Stimulated activated CD4-positive, alpha-beta T cell treated with anti-CD3 and anti-CD28 coated beads, Interleukin-15, amount 100 ng/mL, for 48 hours (primary cell): ENCODE measurements around the gene ZDHHC20.
A peak's percentile ranks its signal among the peaks of the same experiment; 100 is the strongest.

Experiments used
- DNase-seq, 2 donors: peaks; one replicate each; pipeline ENCODE4 v3.0.0-alpha.2; 2020; ENCODE audit warnings: low read depth in 2 of 2

Gene ZDHHC20, protein sequence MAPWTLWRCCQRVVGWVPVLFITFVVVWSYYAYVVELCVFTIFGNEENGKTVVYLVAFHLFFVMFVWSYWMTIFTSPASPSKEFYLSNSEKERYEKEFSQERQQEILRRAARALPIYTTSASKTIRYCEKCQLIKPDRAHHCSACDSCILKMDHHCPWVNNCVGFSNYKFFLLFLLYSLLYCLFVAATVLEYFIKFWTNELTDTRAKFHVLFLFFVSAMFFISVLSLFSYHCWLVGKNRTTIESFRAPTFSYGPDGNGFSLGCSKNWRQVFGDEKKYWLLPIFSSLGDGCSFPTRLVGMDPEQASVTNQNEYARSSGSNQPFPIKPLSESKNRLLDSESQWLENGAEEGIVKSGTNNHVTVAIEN

GRCh38 chr13:21458813-21459701 is at the start of gene ZDHHC20:
Gene ZDHHC20 (minus strand): TSS chr13:21459303. CDS start chr13:21459171, 132 bp downstream.
- DNase-seq: peak; percentile 72 to 87

- DNase-seq: no peak
These were observed 45.3 kb upstream of the ZDHHC20 start for GRCh38 chr13:21504379-21504778.

- DNase-seq: no peak
These were observed 42.6 kb upstream of the ZDHHC20 start for GRCh38 chr13:21501686-21502085.

GRCh38 chr13:21486322-21486721 is 27.2 kb upstream of the ZDHHC20 start:
- no peak for DNase-seq

DNA sequence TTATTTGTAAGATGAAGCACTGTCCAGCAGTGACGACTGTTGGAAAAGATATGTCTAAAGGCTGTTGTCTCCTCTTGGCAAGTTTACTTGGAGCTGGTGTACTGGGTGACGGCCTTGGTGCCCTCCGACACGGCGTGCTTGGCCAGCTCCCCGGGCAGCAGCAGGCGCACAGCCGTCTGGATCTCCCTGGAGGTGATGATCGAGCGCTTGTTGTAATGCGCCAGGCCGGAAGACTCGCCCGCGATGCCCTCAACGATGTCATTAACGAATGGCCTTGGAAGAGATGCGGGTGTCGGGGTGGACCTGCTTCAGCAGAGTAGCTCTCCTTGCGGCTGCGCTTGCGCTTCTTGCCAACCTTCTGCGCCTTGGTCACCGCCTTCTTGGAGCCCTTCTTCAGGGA is 24.6 kb upstream of the ZDHHC20 start:
- DNase-seq: no peak

DNA sequence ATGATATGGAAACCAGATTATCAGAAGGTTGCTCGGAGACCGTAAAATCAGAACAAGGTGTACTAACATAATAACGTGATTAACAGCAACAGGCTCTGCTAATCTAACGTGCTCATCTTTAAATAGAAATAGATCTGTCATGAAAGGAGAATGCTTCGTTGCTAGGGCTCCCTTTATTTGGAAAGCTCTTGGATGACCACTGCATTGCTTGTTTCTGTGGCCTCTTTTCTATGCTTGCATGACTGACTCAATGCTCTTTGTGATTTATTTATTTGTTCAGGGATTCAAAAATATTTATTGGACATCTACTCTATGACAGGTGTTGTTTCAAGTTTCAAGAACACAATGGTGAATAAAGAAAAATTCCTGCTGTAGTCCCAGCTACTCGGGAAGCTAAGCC is 22.3 kb upstream of the ZDHHC20 start:
- no peak for DNase-seq

- peak in 1 of 2 donors; percentile 18 for DNase-seq
These were observed 20.0 kb upstream of the ZDHHC20 start for GRCh38 chr13:21478881-21479808.

DNA sequence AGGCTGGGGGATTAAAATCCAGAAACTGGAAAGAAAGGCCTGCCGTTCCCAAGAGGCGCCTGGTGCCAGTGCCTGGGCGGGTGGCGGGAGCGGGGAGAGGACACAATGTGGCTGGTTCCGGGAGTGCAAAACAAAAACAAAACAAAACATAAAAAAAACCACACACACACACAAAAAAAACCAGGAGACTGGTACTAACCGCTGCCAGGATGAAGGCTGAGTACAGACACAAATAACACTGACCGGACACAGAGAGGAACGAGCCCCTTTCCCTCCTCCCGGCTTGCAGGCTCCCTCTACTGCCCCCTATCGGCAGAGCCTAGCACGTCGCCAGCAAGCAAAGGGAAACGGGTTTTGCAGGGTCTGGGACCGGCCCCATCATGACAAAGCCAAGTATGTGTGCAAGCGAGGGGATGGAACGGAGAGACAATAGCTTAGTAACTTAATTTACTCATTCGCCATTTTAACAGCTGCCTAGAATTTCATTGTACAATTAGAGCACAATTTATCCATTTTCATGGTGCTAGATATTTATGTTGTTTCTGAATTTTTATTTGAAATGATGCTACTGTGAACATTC is 17.9 kb upstream of the ZDHHC20 start:
- peak; percentile 70 to 78 for DNase-seq

- DNase-seq: no peak
These were observed 16.0 kb upstream of the ZDHHC20 start for GRCh38 chr13:21475115-21475514.

DNA sequence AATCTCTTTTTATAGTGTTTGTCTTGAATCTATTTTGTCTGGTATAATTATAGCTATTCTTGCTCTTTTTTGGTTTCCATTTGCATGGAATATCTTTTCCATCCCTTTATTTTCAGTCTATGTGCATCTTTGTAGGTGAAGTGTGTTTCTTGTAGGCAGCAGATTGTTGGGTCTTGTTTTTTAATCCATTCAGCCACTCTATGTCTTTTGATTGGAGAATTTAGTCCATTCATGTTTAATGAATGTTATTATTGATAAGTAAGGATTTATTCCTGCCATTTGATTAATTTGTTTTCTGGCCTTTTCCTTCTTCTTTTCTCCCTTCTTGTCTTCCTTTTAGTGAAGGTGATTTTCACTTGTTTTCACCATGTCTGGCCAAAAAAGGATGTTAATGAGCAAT is 11.7 kb upstream of the ZDHHC20 start:
- DNase-seq: no peak

GRCh38 chr13:21466527-21466926 is 7.4 kb upstream of the ZDHHC20 start:
- no peak for DNase-seq

DNA sequence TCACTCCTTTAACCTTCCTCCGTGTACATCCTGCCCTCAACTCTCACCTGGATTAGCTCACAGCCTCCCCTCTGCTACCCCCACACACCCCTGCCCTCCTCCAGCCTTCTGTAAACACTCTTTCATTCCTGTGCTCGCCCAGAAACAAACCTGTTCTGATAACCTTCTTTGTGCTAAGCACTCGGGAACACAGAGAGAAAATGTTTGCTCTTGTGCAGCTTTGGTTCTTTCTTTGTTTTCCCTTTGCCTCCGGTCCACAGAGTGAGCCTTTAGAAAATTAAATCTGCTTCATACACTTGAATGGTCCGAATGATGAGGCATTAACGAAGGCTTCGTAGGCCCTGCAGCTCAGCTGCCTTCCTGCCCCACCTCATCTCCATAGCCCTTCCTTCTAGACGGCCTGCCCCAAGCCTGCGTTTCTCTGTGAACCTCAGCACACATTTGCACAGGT is 6.6 kb upstream of the ZDHHC20 start:
- no peak for DNase-seq

- no peak for DNase-seq
These were observed 4.3 kb upstream of the ZDHHC20 start for GRCh38 chr13:21463424-21463823.

- no peak for DNase-seq
These were observed 2.0 kb upstream of the ZDHHC20 start for GRCh38 chr13:21461131-21461530.

- DNase-seq: peak; percentile 28 to 67
These were observed 671 bp downstream of the ZDHHC20 start for GRCh38 chr13:21458451-21458812.

DNA sequence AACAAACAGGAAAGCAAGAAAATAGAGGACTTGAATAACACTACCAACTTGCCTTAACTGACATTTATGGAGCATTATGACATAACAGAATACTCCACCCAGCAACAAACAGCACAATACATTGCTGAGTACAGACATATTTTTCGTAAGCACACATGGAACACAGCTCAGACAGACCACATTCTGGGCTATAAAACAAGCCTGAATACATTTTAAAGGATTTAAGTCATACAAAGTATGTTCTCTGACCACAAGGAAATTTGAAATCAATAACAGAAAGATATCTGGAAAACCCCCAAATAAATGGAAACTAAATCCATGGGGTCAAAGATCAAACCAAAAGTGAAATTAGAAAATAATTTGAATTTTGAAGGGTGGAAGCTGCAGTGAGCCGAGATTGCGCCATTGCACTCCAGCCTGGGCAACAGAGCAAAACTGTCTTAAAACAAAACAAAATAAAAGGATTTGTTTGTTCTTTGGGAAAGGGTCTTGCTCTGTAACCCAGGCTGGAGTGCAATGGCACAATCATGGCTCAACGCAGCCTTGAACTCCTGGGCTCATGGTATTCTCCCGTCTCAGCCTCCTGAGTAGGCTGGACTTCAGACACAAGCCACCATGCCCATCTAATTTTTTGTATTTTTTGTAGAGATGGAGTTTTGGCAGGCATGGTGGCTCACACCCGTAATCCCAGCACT is 5.6 kb downstream of the ZDHHC20 start:
- no peak for DNase-seq

DNA sequence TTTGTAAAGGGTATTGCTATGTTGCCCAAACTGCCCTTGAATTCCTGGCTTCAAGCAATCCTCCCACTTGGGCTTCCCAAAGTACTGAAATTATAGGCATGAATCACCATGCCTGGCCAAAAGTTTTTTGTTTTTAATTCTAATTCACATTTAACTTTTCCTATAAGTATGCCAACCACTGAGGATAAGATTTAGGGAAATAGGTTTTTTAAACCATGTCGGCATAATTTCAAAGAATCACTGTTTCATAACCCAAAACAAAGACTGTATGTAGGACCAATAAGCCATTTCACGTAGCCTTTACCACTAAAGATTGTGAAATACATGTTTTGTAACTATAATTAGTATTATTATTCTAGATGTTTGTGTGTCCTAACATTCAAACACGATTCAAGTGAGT is 8.2 kb downstream of the ZDHHC20 start:
- DNase-seq: no peak

GRCh38 chr13:21446656-21447055 is 12.4 kb downstream of the ZDHHC20 start:
- no peak for DNase-seq

DNA sequence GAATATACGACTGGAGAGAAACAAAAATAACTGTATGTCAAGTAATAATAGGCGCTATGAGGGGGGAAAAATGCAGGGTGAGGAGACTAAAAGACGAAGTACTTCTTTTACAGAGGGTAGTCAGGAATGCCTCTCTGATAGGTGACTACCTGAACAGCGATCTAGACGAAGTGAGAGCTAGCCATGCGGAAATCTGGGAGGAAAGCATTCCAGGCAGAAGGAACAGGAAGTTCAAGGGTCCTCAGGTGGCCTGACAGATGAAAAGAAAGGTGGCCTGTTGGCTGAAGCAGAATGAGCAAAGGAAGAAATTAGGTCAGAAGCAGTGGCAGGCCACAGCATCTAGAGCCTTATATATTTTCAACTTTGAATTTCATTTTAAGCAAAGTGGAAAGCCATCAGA is 13.3 kb downstream of the ZDHHC20 start:
- no peak for DNase-seq

- no peak for DNase-seq
These were observed 15.9 kb downstream of the ZDHHC20 start for GRCh38 chr13:21443171-21443570.

DNA sequence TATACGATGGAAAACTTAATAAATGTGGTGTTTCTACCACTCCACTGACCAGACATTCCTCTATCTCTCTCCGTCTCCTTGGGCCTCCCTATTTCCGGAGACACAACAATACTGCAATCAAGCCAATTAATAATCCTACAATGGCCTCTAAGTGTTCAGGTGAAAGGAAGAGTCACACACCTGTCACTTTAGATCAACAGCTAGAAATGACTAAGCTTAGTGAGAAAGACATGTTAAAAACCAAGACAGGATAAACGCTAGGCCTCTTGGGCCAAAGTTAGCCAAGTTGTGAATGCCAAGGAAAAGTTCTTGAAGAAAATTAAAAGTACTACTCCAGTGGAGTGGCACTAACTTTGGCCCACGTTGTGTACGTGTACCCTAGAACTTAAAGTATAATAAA is 22.5 kb downstream of the ZDHHC20 start:
- no peak for DNase-seq
